Stimulated activated CD4-positive, alpha-beta T cell treated with anti-CD3 and anti-CD28 coated beads, Interleukin-12 subunit alpha, Interleukin-12 subunit beta, amount 100 ng/mL, for 24 hours (primary cell): ENCODE data around the gene SUN1.

ENCODE experiments used
- DNase-seq, 2 experiments: peaks; one replicate each; pipeline ENCODE4 v3.0.0-alpha.2; 2020; ENCODE audit warnings: low read depth in 2 of 2

SUN1 gene

DNA sequence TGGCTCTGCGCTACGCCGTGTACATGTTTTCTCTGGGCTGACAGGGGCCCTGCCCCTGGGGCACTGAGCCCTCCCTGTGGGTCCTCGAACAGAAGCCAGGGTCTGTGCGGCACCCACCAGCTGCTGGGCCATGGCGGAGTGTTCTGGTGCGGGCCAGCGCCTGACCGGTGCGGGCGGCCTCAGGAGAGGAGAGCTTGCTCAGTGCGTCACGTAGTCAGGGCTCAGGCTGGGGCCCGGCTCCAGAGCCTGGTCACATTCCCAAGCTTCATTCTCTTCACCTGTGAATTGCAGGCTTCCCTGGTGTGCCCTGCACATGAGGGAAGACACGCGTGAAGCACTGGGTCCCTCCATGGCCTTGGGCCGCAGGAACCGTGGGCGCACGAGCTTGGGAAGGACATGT lies 59.5 kb downstream of the SUN1 start:
- DNase-seq: no peak

- no peak for DNase-seq
Observed at GRCh38 chr7:892648-893593, 60.6 kb downstream of the SUN1 start.

DNA sequence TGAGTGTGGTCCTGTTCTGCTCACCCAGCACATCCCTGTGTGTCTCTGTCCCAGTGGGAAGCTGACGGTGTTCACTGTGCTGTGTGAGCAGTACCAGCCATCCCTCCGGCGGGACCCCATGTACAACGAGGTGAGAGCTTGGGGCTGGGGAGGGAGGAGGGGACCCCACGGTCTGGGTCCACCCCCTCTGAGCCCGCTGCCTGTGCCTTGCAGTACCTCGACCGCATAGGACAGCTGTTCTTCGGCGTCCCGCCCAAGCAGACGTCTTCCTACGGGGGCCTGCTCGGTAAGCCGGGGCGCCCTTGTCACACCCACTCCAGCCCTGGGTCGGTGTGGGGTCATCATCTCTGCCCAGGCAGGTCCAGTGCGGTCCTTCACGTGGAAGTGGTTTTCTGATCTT lies 61.4 kb downstream of the SUN1 start:
- no peak for DNase-seq

- no peak for DNase-seq
Observed at GRCh38 chr7:894164-894867, 62.0 kb downstream of the SUN1 start.

GRCh38 chr7:894927-895450 lies 62.7 kb downstream of the SUN1 start:
- DNase-seq: no peak

DNA sequence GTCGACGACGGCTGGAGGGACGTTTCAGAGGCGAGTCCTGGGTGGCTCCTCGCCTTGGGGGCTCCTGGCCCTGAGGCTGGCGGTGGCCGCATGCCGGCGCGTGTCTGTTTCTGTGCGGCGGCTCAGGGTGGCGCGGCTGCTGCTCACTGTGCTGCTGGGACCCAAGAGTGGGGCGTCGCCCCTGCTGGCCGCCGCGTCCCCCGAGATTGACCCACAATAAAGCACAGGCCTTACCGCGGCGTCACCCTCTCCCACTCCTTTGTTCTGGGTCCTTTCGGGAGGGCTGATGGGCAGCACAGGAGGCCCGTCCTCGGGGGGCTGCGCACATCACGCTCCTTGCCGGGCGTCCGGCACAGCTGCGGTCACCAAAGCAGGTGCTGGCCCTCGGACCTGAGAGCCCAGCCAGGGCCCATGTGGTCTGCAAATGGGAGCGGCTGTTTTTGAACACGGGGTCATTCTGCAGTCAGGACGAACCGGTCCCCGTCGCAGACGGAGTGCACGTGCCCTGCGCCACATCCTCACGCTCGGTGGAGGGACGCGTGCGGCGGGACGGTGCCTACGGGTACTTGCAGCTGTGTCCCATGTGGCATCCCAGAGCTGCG lies 63.3 kb downstream of the SUN1 start:
- DNase-seq: no peak

DNA sequence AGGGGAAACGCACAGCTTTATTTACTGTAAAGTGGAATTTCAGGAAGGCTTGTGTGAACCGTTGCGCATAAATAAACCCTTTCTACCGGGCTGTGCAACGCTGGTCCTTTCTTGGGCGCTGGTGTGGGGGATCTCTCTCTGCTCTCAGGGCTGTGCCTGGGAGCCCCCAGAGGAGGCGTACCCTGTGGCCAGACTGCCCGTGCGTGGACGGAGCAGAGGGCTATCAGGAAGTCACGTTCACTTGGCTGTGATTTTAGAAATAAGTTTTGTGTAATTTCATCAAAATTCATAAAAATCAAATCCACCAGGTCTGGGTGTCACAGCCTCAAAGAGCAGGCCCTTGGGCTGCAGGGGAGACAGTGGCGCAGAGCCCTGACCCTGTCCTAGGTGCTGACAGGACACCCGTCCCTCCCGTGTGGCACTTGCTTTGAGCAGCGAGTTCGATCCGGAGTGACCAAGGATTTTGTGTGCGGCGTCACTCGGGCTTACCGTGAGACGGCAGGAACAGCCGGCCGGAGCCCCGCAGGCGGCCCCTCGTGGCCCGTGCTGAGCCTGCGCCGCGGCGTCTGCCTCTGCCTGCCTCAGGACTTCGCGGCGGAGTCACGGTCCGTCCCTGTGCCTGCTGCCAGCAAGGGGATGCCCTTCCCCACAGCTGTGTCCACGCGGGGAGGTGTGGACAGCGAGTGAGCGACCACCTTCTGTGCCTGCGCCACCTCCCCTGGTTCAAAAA lies 64.2 kb downstream of the SUN1 start:
- DNase-seq: no peak

GRCh38 chr7:897086-897485 lies 64.8 kb downstream of the SUN1 start:
- no peak for DNase-seq

- no peak for DNase-seq
Observed at GRCh38 chr7:897771-898376, 65.6 kb downstream of the SUN1 start.

- no peak for DNase-seq
Observed at GRCh38 chr7:898460-898854, 66.2 kb downstream of the SUN1 start.

DNA sequence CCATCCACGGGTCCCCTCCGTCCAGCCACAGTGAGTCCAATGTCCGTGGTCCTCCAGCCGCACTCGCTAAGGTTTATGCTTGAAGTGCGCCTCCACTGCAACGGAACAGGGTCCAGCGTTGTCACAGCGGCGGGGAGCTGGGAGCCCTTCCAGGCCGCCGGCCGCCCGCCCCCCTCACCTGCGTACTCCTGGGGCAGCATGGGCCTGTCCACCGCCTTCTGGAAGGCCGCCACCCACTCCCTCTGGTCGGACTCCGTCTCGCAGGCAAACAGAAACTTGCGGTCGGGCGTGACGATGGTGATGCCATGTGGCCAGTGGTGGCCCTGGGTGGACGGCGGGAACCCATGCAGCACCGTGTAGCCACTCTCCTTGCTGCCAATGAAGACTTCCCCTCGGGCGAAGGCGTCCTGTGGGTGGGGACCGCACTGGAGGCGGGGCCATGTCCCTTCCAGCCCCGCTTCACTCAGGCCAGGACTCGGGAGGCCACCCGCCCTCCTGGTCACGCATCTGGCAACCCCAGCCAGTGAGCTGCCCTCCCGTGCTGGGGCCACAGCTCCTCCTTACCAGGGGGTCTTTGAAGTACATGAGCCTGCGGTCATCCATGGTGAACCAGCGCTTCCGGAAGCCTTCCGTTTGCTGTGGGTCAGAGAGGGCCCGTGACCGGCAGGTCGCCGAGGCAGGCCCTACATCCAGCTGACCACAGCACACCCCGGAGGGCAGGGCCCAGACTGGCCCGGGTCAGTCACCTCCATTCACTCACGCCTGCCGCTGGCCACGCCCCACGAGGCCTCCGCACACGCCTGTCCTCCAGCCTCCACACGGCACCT lies 66.8 kb downstream of the SUN1 start:
- DNase-seq: no peak

DNA sequence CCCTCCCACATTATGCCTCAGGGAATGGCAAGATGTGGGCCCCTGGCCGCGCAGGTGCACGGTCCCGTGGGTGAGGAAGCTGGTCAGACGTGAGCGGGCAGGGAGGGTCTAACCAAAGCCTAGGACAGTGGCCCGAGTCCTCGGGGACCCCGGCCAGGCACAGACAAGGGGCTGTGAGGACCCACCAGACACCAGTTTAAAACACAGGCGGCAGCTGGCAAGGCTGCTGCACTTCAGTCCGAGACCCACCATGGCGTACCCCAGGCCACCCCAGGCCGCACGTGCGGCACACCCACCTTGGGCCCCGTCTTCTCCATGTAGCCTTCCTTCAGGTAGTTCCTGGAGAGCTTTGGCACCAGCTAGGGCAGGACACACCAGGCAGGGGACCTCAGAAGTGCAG lies 67.5 kb downstream of the SUN1 start:
- DNase-seq: no peak

GRCh38 chr7:900331-901040 lies 68.2 kb downstream of the SUN1 start:
- DNase-seq: no peak

DNA sequence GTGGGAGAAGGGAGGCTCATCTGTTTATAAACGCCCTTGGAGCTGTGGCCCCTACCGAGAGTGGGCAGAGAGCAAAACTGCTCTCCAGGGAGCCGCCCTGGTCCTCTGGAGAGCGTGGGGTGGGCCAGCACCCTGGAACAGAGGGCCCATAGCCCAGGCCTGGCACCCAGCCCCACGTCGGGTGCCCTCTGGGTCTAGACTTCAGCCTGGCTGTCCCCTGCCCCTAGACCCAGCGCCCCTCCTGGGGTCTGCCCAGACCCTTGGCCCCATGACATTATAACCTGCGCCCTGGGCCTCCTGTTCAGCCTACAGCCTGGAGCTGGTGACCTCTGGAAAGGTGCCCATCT lies 68.7 kb downstream of the SUN1 start:
- no peak for DNase-seq

- peak in 1 of 2 experiments; percentile 57 for DNase-seq
Observed at GRCh38 chr7:901388-902154, 69.3 kb downstream of the SUN1 start.

- no peak for DNase-seq
Observed at GRCh38 chr7:902996-903395, 70.7 kb downstream of the SUN1 start.

GRCh38 chr7:903921-904755 lies 71.9 kb downstream of the SUN1 start:
- no peak for DNase-seq

DNA sequence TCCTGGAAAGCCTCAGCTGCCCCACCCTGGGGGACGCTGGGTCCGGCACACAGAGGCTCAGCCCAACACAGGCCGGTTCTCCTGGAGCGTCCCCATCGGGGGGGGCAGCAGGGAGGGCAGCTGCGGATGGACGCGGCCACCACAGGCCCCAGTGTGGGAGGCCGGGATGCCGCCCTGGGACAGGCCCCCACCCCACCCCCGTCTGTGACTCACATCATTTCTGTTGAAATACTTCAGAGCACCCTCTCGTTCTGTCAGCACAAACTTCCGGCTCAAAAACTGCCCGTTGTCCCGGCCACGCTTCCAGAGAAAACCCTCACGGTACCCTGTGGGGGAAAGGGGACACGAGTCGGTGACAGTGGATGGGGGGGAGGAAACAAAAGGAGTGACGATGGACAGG lies 72.6 kb downstream of the SUN1 start:
- no peak for DNase-seq
